IPS DF 6.9 (cell line): ENCODE data around the gene GOLGA6L24.
"Not testable (repeated sequence)": the region's sequence is repeated elsewhere in the genome, so short reads cannot be mapped to it uniquely, and the experiment has no call there.

Experiments used
- DNase-seq: peaks from one replicate; pipeline ENCODE4 v3.0.0-alpha.2; 2013; ENCODE audit warnings: low read depth, low spot score
- H3K27ac ChIP-seq: one replicate; pipeline ENCODE4 v1.5.1; 2013; ENCODE audit warnings: low read length, control low read depth
- H3K27me3 ChIP-seq: 2 replicates; pipeline ENCODE4 v1.6.1; 2013; ENCODE audit warnings: mild to moderate bottlenecking, low read length; ENCODE audit not compliant: control insufficient read depth, insufficient read depth
- H3K36me3 ChIP-seq: 2 replicates; pipeline ENCODE4 v1.6.1; 2013; ENCODE audit warnings: low read length; ENCODE audit not compliant: control insufficient read depth, insufficient read depth
- H3K4me1 ChIP-seq: 2 replicates; pipeline ENCODE4 v1.6.1; 2013; ENCODE audit warnings: low read length; ENCODE audit not compliant: control insufficient read depth, insufficient read depth
- H3K4me3 ChIP-seq: 2 replicates; pipeline ENCODE4 v1.5.1; 2013; ENCODE audit warnings: mild to moderate bottlenecking, low read length
- H3K9me3 ChIP-seq: 2 replicates; pipeline ENCODE4 v1.6.1; 2013; ENCODE audit warnings: low read length, inconsistent platforms; ENCODE audit not compliant: control insufficient read depth, insufficient read depth
- WGBS: extraction: QIAGEN DNeasy Blood & Tissue Kit; methylation state at CpG from one replicate; pipeline ENCODE4 v1.1.7; 2013; ENCODE audit warnings: mixed read lengths, missing lambda C conversion rate; ENCODE audit not compliant: insufficient read length, insufficient coverage; 5-methylcytosine and 5-hydroxymethylcytosine counted together

GOLGA6L24 gene

GRCh38 chr15:28318828-28319227, 39.1 kb downstream of the GOLGA6L24 start:
- no CpG with 5 or more reads among the region's 3 CpGs for WGBS
- H3K4me3 ChIP-seq, result not testable (repeated sequence)

DNA sequence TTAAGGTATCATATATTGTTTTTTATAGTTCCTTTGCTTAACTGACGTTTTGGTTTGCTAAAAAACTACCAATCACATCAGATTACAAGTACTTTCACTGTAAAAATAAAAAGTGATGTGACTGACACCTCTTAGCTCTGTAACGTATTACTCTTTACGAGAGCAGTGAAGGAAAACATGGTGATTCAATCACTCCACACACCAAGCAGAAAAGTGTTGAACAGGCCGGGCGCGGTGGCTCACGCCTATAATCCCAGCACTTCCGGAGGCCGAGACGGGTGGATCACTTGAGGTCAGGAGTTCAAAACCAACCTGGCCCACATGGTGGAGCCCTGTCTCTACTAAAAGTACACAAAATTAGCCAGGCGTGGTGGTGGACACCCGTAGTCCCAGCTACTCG, 39.8 kb downstream of the GOLGA6L24 start:
- not testable (repeated sequence) for H3K9me3 ChIP-seq, H3K27ac ChIP-seq, H3K36me3 ChIP-seq, H3K4me3 ChIP-seq, H3K27me3 ChIP-seq, H3K4me1 ChIP-seq, DNase-seq
- no CpG with 5 or more reads among the region's 13 CpGs for WGBS

More at GRCh38 chr15:28318828-28319227, 39.1 kb downstream of the GOLGA6L24 start:
- H3K9me3 ChIP-seq, H3K27ac ChIP-seq, H3K27me3 ChIP-seq, H3K4me1 ChIP-seq, DNase-seq, H3K36me3 ChIP-seq: not testable (repeated sequence)

DNA sequence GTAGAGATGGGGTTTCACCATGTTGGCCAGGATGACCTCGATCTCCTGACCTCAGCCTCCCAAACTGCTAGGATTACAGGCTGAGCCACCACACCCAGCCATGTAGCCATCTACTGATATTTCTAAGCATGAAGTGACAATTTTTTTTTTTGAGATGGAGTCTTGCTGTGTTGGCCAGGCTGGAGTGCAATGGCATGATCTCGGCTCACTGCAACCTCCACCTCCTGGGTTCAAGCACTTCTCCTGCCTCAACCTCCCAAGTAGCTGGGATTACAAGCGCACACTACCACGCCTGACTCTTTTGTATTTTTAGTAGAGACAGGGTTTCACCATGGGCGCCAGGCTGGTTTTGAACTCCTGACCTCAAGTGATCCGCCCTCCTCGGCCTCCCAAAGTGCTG, 40.9 kb downstream of the GOLGA6L24 start:
- DNase-seq, H3K9me3 ChIP-seq, H3K36me3 ChIP-seq, H3K27me3 ChIP-seq, H3K27ac ChIP-seq, H3K4me1 ChIP-seq, H3K4me3 ChIP-seq: not testable (repeated sequence)
- WGBS, result no CpG with 5 or more reads among the region's 7 CpGs

- not testable (repeated sequence) for H3K27me3 ChIP-seq, H3K4me1 ChIP-seq, H3K9me3 ChIP-seq, H3K27ac ChIP-seq, H3K36me3 ChIP-seq, DNase-seq, H3K4me3 ChIP-seq
- WGBS, result no CpG with 5 or more reads among the region's 11 CpGs
These were observed 47.4 kb downstream of the GOLGA6L24 start for GRCh38 chr15:28310454-28310853.

GRCh38 chr15:28308718-28309117, 49.2 kb downstream of the GOLGA6L24 start:
- WGBS, result no CpG with 5 or more reads among the region's 5 CpGs
- not testable (repeated sequence) for H3K36me3 ChIP-seq, H3K9me3 ChIP-seq, DNase-seq, H3K27me3 ChIP-seq, H3K4me1 ChIP-seq, H3K4me3 ChIP-seq, H3K27ac ChIP-seq
